GM19193 (cell line): ENCODE results near the gene CCDC85C.

ENCODE experiments used
- POLR2A ChIP-seq: IDR thresholded peaks from 4 replicates; pipeline ENCODE4 v1.6.1; 2011; ENCODE audit not compliant: insufficient read depth, insufficient read length; ENCODE audit errors: extremely low read depth

Gene CCDC85C

DNA sequence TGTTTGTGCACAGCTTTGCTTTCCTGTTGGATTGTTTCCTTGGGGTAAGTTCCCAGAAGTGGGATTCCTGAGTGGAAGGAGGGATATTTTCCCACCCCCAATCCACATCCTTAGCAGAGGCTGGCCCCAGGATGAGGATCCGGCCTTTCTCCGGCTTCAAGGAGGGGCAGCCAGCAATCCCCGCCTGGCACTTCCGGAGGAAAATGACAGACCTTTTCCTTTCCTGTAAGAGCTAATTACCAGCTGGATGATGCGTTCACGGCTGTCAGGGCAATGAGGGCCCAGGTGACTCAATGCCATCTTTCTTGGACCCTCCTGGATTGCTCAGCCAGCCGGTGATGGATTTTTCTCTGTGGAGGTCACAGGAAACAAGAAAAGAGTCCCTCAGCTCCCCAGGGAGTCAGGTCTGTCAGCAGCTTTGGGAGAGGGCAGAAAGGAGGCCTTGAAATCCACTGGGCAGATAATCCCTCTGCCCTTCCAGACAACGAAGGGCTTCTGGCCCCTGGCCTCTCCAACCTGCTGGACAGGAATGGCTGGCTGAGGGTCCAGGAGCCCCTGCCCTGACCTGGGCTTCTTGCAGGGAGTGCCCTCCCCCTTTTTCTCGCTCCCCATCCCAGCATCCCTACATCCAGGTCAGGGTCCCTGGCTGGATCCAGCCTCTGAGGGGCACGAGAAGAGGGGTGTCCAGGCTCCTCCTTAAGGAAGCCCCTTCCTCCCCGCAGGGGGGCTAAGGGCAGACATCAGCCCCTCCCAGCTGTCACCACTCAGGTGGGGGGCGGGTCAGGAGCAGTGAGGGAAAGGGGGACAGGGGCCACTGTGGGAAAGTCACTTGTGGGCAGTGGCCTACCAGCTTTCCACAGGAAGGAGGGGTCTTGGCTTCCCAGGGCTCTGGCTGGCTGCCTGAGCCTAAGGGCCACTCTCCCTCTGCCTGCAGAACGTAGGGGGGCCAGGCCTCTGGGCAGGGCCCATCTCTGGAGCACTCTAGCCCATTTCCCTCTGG lies 16.1 kb upstream of the CCDC85C start:
- TF ChIP-seq POLR2A, result no peak

DNA sequence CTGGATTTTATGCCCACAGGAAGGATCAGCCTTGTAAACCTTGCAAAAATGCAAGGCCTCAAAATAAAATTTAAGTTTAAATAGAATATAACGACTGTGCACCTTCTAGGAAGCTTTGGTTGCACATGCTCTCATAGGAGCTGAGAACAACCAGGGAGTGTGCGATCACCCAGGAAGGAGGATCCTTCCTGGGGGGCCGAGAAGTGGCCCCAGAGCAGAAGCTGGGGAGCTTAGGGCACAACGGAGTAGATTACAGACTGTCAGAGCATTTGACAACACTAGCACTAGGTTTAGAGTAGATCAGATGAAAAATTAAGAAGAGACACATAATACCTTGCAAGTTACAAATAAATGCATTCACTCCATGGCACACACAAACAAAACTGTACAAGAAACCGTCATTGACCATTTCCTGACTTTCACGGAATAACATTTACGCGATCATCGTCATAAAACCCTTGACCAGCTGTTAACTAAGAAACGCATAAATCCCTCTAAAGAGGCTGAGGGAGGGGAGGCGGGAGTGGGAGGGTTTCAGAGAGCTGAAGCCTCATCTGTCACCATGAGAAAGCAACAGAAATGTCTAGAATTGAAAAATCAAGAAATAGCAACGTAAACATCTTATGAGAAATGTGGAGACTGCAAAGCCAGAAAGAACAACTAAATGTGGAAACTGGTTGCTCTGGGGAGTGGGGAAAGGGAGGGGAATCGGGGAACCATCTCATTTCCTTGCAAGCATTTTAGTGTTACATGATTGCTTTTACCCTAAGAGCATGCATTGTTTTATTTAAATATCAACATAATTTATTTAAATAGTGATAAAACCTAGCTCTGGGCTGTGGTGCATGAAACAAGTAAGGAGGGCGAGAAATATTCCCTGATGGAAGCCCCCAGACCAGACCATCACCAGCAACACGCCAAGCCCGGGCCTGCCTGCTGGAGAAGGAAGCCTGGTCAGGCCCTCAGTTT lies 13.1 kb upstream of the CCDC85C start:
- TF ChIP-seq POLR2A, result no peak

DNA sequence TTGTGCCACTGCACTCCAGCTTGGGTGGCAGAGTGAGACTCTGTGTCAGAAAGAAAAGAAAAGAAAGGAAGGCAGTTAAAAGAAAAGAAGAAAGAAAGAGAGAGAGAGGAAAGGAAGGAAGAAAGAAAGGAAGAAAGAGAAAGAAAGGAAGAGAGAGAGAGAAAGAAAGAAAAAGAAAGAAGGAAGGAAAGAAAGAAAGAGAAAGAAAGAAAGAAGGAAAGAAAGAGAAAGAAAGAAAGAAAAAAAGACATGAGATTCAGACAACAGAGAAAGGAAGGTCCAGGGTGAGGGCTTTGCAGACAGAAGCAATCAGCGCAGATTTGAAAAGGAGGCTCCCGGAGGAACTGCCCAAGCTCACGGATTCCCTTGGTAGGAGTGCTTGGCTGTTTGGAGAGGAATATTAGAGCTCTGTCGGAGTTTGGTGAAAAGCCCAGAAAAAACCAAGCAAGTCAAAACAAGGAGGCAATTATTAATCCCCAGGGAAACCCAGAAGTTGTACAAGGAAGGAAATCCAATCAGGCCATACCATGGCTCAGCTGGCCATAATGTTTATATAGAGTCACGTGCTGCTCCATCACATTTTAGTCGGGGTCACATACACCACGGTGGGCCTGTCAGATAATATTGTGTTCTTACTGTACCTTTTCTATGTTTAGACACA lies 11.6 kb upstream of the CCDC85C start:
- no peak for TF ChIP-seq POLR2A

DNA sequence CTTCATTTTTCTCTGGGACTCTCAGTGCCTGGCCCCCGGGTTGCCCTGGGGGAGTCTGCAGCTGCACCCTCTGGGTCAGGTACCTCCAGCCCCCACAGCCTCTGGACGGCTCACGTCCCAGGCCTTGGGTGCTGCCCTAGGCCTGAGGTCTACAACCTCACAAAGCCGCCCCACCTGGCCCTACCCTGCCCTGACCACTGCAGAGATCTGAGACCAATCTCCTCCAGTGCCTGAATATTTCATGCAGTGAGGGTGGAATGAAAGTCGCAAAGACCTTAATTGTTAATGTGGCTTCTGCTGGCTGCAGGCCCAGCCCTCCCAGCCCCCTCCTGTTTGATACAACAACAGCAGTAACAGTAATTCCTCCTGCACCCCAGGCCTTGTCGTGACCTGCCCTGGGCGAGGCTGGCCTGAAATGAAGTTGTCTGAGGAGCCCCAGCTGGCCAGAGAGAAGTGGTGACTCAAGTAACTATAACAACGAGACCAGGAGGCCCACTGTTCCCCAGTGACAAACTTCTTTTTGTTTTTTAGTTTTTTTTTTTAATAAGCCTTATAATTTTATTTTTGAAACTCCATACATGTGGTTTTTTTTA lies 8.8 kb upstream of the CCDC85C start:
- TF ChIP-seq POLR2A, result no peak

DNA sequence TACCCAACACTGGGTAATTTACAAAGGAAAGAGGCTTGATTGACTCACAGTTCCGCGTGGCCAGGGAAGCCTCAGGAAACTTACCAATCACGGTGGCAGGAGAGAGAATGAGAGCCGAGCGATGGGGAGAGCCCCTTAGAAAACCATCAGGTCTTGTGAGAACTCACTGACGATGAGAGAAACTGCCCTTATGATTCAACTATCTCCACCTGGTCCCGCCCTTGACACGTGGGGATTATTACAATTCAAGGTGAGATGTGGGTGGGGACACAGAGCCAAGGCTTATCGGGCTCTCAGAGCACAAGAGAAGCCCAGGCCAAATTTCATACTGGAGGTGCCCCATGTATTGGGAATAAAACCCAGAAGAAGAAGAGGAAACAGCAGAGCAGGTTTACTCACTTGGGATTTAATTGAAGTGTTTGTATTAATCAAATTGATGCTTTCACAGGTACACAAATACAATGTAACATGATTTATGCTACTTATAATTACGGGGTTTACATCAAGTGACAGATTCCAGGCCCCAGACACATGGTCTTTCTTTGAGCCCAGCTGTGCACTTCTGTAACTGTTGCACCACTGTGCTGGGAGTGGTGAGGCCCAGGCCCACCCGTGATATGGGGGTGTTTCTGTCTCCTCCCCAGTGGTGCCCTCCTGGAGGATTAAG lies 8.2 kb upstream of the CCDC85C start:
- TF ChIP-seq POLR2A, result no peak

DNA sequence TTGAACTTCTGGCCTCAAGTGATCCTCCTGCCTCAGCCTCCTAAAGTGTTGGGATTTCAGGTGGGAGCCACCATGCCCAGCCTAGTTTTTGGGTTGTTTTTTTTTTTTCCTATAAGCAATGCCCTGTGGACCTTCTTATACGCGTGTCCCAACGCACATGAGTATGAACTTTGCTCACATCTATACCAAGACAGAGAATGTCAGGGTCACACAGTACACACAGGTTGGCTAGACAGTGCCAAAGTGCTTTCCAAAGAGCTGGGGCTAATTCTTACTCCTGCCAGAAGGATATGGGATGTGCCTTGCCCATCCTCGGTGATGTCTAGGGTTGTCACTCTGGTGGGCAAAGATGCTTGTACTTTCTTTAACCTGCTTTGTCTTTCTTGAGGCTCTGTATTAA lies 7.6 kb upstream of the CCDC85C start:
- no peak for TF ChIP-seq POLR2A

DNA sequence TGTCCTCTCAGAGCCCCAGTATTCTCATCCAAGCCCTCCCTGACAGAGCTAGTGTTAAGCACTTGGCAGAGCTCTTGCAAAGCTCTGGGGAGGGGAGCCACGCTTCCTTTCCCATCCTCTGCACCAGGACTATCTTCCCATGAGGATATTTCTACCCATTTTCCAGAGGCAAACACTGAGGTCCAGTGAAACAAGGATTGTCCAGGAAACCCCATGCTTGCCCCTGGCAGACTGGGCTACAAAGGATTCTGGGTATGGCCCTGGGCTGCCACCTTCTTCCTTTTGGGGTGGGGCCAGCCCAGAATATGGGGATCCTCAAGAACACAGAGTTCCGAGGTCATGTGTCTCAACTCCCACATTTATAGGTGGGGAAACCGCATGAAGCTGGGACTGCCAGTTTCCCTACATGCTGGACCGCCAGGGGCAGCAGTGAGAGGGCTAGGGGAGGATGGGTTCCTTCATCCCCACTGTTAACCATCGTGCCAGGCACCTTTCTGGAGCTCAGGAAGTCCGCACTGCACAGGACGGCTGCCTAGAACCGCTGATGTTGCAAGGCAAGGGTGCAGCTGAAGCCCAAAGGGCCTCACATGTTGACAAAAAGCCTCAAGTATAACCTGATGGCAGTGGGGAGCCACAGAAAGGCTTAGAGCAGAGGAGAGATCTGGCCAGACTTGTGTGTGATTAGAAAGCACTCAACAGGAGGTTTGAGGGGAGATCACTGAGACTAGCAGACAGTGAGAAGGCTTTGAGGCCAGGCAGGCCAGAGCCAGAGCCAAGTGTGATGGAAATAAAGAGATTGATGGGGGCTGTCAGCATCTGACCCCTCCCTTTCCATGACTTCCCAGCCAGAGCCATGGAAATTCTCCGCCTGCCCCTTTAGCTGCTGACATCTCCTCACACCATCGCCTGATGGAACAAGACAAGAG lies 5.5 kb upstream of the CCDC85C start:
- no peak for TF ChIP-seq POLR2A

DNA sequence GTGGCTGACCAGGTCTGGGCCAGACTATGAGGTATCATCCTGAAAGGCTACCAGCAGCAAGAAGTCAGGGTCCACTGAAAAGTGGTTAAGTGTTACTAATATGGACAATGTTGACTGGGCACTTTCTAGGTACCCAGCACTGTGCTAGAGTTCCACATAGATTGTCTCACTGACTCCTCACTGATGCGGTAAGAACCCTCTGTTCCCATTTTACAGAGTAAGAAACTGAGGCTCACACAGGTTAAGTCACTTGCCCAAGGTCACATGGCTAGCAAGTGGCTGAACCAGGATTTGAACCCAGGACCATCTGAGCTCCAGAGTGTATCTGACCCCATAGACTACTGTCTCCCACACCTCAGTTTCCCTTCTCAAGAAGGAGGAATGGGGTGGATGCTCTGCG lies 4.6 kb upstream of the CCDC85C start:
- TF ChIP-seq POLR2A, result no peak

DNA sequence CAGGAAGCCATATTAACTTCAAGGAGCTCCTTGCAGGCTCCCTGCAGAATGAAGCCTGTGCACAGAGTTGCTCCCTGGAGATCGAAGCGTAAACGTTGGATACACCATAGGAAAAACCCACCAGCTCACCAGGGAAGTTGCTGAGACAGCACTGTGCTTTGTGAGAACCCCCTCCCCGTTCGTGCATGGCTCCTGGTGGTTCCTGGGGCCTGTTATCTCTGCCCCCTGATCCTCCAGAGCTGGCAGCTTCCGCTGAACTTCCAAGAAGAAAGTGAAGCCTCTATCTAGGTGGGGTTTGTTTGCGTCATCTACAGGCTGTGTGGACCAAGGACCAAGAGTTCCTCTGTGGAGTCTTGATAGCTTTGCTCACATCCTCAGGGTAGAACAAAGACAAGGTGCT lies 2.4 kb upstream of the CCDC85C start:
- TF ChIP-seq POLR2A, result no peak

DNA sequence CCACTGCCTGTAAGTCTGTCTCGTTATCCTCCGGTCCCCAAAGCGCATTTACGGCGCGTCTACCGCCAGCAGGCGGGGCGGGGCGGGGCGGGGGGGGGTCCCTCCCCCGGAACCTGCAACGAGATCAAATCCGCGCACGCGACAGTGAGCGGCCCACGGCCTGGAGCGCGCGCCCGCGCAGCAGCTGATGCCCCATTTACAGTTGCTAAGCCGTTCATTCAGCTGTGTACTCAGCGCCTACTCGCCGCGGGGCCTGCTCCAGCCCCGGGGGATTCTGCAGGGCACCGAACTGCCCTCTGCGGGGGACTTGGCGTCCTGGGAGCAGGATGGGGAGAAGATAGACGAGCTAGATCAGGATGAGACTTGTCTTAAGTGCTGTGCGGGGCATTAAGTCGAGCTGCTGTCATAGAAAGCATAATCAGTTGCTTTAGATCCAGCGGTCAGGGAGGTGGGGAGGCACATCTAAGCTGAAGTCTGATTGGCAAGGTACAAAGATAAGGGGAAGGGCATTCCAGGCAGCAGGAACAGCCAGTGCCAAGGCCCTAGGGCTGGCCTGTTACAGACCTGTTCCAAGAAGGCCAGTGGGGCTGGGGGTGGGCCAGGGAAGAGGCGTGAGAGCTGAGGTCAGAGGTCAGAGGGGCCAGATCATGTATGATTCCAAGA lies 1.4 kb upstream of the CCDC85C start:
- peak; percentile 43 for TF ChIP-seq POLR2A

DNA sequence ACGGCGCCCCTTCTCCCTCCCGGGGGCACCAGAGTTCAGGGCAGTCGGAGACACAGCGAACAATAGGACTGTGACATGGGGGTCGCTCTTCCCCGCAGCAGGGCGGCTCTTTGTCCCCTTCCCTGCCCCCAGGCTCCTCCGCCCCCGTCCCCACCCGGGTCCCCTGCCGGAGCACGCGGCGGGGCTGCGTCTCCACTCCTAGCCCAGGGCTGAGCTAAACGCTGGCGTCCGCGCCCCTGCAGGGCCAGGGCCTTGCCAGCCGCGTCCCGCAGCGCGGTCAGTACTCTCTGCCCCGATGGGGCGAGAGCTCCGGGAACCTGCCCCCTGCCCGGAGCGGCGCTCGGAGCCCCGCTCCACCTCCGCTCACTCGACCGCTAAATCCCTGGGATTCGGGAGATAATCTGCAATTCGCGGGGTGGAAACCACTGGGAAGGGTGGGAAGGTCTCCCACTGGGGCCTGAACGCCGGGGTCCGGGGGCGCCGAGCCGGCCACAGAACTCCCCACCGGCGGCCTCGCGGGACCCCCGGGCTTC lies 825 bp upstream of the CCDC85C start:
- no peak for TF ChIP-seq POLR2A

DNA sequence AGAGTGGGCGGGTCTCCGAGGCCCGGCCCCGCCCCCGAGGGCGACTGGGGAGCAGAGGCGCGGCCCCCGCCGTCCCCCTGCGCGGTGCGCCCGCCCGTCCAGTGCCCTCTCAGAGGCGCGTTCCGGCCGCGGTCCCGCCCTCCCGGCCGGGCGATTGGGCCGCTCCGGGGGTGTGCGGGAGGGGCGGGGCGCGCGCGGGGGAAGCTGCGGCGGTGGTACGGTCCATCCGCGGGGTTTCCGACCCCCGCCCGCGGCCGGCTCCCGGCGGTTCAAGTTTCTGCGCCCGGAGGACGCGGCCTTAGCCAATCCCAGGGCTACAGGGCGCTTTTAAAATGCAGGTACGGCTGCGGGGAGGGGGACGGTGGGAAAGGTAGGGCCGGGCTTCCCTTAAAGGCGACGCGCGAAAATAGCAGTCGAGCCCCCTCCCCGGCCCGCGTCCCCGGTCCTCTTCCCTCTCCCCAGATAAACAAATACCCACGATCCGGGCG lies 315 bp upstream of the CCDC85C start:
- no peak for TF ChIP-seq POLR2A
